Kidney epithelial cell (primary cell): ENCODE data around the gene SYCP2L. TPM values are rescaled to one million over a fixed set of nuclear protein-coding genes. Genes with fewer than 3 reads are reported as not detected.
"Not testable (repeated sequence)": the region's sequence is repeated elsewhere in the genome, so short reads cannot be mapped to it uniquely, and the experiment has no call there.

Source experiments
- DNase-seq: peaks from one replicate; pipeline ENCODE4 v3.0.0-alpha.2; 2010; ENCODE audit warnings: low read depth
- H3K27me3 ChIP-seq: 2 replicates; pipeline ENCODE4 v1.6.0; 2011; ENCODE audit warnings: low read length; ENCODE audit not compliant: control insufficient read depth, insufficient read depth
- H3K36me3 ChIP-seq: 2 replicates; pipeline ENCODE4 v1.5.1; 2011; ENCODE audit warnings: low read length; ENCODE audit not compliant: control insufficient read depth, insufficient read depth
- H3K4me3 ChIP-seq: 2 replicates; pipeline ENCODE4 v1.5.1; 2011; ENCODE audit warnings: low read depth, mild to moderate bottlenecking, control low read depth, low read length
- total RNA-seq: library from RNA; depleted of rRNA; stranded (reverse); fragments of >200 nt; gene quantifications from 2 replicates; pipeline ENCODE4 v1.2.3, GENCODE V29; 2015
- TF ChIP-seq, protein P1 (sequence below): IDR thresholded peaks from 2 replicates; pipeline ENCODE4 v1.5.1; 2011; ENCODE audit warnings: mild to moderate bottlenecking, moderate library complexity, low read length, control low read depth, inconsistent platforms; ENCODE audit not compliant: insufficient read depth, poor library complexity, severe bottlenecking

The SYCP2L gene
- total RNA-seq, 1 donor from 2014 or later, result 0.71 TPM

DNA sequence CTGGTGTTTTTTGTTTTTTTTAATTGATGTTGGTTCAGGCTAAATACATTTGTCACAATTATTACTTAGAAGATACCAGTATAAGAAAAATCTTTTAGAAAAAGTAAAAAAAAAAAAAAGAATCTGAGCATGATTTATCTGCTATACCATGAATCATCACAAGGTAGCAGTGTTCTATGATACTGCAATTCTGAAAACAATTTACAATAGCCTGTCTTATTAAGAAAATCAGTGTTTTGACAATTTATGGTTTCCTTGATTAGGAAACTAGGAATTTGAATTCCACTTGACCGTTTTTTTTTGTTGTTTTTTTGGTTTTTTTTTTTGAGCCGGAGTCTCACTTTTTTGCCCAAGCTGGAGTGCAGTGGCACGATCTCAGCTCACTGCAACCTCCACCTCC is 39.2 kb upstream of the SYCP2L start:
- Histone ChIP-seq H3K4me3 (no peak overlapping the region), H3K36me3 (no peaks in the 10 kb centered on the region), H3K27me3 (peaks cover 2% of the 10 kb centered on the region)
- DNase-seq, result no peak
- TF ChIP-seq, protein P1, sequence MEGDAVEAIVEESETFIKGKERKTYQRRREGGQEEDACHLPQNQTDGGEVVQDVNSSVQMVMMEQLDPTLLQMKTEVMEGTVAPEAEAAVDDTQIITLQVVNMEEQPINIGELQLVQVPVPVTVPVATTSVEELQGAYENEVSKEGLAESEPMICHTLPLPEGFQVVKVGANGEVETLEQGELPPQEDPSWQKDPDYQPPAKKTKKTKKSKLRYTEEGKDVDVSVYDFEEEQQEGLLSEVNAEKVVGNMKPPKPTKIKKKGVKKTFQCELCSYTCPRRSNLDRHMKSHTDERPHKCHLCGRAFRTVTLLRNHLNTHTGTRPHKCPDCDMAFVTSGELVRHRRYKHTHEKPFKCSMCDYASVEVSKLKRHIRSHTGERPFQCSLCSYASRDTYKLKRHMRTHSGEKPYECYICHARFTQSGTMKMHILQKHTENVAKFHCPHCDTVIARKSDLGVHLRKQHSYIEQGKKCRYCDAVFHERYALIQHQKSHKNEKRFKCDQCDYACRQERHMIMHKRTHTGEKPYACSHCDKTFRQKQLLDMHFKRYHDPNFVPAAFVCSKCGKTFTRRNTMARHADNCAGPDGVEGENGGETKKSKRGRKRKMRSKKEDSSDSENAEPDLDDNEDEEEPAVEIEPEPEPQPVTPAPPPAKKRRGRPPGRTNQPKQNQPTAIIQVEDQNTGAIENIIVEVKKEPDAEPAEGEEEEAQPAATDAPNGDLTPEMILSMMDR, result peak; percentile 10

DNA sequence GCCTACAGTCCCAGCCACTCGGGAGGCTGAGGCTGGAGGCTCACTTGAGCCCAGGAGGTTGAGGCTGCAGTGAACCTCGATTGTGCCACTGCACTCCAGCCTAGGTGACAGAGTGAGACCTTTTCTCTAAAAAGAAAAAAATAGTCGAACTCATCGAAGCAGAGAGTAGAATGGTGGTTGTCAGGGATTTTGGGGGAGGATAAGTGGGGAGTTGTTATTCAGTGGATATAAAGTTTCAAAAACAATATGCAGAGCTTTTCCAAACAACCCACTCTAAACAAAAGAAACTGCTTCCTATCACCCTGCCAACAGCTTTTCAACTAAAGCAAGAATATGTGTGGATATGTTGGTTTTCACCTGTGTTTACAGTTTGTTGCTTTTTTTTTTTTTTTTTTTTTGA is 37.0 kb upstream of the SYCP2L start:
- TF ChIP-seq, protein P1, result no peak
- DNase-seq, result no peak

DNA sequence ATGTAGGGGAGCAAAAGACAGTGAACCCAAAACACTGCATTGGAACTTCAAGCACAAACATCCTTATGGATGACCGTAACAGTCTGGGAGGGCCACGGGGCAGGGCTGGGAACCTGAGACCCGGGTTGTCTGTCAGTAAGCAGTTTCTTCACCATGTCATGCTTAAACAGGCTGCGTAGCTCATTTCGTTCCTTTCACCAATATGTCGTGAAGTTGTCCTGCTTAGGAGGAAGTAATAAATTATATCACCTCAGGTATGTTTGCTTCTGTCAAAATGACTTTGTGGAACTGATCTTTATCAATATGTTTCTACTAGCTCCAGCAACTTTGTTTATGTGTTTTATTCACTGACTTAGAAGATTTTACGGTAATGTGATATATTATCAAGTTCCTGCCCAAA is 36.1 kb upstream of the SYCP2L start:
- TF ChIP-seq, protein P1, result no peak

More for the DNA sequence above, 37.0 kb upstream of the SYCP2L start:
- Histone ChIP-seq H3K27me3 (peaks cover 2% of the 10 kb centered on the region), H3K36me3 (no peaks in the 10 kb centered on the region), H3K4me3 (no peak overlapping the region)

DNA sequence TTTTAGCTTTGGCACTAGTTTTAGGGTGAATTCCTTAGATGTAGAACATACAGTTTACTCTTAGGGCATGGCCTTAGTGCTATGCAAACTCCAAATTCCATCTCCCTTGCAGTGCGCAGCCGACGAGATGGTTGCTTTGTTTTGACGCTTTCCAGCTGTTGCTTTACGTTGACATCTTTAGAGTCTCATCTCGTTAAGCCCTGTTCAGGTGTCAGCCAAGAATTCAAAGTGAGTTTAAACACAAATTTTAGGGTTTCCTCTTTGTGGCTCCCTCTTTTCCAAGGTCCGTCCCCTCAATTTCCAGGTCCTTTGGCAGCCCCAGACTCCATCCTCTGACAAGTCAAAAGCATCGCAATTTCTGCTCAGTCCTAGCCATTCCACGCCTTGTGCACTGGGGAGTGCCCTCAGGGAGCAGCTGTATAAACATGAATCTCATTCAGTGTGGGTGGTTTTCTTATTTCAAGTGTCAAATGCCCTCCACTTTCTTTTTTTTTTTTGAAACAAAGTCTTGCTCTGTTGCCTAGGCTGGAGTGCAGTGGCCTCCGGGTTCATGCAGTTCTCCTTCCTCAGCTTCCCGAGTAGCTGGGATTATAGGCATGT is 34.4 kb upstream of the SYCP2L start:
- Histone ChIP-seq H3K36me3 (no peaks in the 10 kb centered on the region), H3K27me3 (peaks cover 2% of the 10 kb centered on the region), H3K4me3 (no peak overlapping the region)
- TF ChIP-seq, protein P1, result no peak
- no peak for DNase-seq

More for the DNA sequence above, 36.1 kb upstream of the SYCP2L start:
- DNase-seq, result no peak
- peaks cover 2% of the 10 kb centered on the region for H3K27me3 ChIP-seq
- H3K36me3 ChIP-seq, result no peaks in the 10 kb centered on the region
- H3K4me3 ChIP-seq, result no peak overlapping the region

DNA sequence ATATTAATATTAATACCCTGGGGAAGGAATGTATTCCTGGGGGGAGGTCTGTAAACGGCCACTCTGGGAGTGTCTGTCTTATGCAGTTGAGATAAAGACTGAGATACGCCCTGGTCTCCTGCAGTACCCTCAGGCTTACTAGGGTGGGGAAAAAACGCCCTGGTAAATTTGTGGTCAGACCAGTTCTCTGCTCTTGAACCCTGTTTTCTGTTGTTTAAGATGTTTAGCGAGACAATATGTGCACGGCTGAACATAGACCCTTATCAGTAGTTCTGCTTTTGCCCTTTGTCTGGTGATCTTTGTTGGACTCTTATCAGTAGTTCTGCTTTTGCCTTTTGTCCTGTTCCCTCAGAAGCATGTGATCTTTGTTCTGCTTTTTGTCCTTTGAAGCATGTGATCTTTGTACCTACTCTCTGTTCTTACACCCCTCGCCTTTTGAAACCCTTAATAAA is 33.0 kb upstream of the SYCP2L start:
- H3K27me3 ChIP-seq, H3K36me3 ChIP-seq, H3K4me3 ChIP-seq, DNase-seq: not testable (repeated sequence)

DNA sequence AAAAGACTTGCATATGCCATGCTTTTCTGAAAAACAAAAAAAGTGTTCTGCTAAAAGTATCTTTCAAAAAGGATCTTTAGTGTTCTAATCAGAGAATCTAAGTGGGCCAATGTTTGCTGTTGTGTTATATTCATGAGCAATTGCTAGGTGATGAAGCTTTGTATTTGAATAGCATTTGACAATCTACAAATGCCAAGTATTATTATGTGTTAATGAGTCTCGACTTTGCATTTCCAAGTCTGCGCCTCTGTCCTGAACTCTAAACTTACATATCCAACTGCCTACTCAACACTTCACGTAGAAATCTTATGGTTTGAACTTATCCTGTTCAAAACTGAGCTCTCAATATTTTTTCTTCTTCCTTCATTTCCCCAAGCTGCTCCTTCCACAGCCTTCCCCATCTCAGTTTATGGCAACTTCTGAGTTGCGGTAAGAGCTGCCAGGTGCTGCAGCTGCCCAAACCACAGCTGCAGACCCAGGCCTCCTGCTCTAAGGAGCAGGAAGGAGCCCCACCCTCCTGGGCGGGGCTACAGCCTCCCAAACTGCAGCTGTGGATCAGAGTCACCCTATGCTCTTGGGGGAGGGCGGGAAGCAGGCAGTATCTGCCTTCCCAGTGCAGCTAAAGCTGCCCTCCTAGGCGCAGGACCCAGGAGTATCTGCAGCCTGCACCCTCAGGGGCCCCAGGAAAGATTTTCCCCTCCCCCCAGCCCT is 31.8 kb upstream of the SYCP2L start:
- H3K27me3 ChIP-seq, result peaks cover 2% of the 10 kb centered on the region
- DNase-seq, result no peak

More for the DNA sequence above, 31.8 kb upstream of the SYCP2L start:
- Histone ChIP-seq H3K4me3 (no peak overlapping the region), H3K36me3 (no peaks in the 10 kb centered on the region)
- TF ChIP-seq, protein P1, result no peak
